Endodermal cell (in vitro differentiated cells): ENCODE results near the gene CTCFL. TPM values are rescaled to one million over a fixed set of nuclear protein-coding genes. Genes with fewer than 3 reads are reported as not detected.

ENCODE experiments used
- DNase-seq: peaks from one replicate; pipeline ENCODE4 v3.0.0-alpha.2; 2017
- H3K27ac ChIP-seq: 2 replicates; pipeline ENCODE4 v1.5.1; 2013; ENCODE audit warnings: mild to moderate bottlenecking, low read depth, low read length, moderate library complexity
- H3K27me3 ChIP-seq: 2 replicates; pipeline ENCODE4 v1.6.1; 2013; ENCODE audit warnings: mild to moderate bottlenecking, low read length, moderate library complexity; ENCODE audit not compliant: insufficient read depth, control insufficient read depth, poor library complexity, severe bottlenecking
- H3K36me3 ChIP-seq: 2 replicates; pipeline ENCODE4 v1.7.0; 2013; ENCODE audit warnings: mild to moderate bottlenecking, low read length, moderate library complexity; ENCODE audit not compliant: control insufficient read depth, insufficient read depth
- H3K4me1 ChIP-seq: one replicate; pipeline ENCODE4 v1.7.0; 2013; ENCODE audit warnings: low read length; ENCODE audit not compliant: control insufficient read depth, insufficient read depth
- H3K4me3 ChIP-seq: 2 replicates; pipeline ENCODE4 v1.5.1; 2013; ENCODE audit warnings: mild to moderate bottlenecking, low read length, moderate library complexity
- H3K9ac ChIP-seq: 2 replicates; pipeline ENCODE4 v1.6.1; 2013; ENCODE audit warnings: mild to moderate bottlenecking, low read length, moderate library complexity; ENCODE audit not compliant: poor library complexity, severe bottlenecking; ENCODE audit errors: extremely low read depth
- H3K9me3 ChIP-seq: 2 replicates; pipeline ENCODE4 v1.6.1; 2013; ENCODE audit warnings: mild to moderate bottlenecking, low read length, moderate library complexity; ENCODE audit not compliant: control insufficient read depth
- H3K27ac Mint-ChIP-seq: 2 replicates; pipeline ENCODE4 v1.8.0; 2020; ENCODE audit warnings: mixed read lengths
- H3K27me3 Mint-ChIP-seq: 2 replicates; pipeline ENCODE4 v1.8.0; 2021; ENCODE audit warnings: mild to moderate bottlenecking, mixed read lengths; ENCODE audit not compliant: insufficient read depth
- H3K36me3 Mint-ChIP-seq: 2 replicates; pipeline ENCODE4 v1.8.0; 2020; ENCODE audit warnings: low read depth, mixed read lengths
- H3K4me1 Mint-ChIP-seq: 2 replicates; pipeline ENCODE4 v1.8.0; 2020; ENCODE audit warnings: mixed read lengths
- H3K4me3 Mint-ChIP-seq: 2 replicates; pipeline ENCODE4 v1.8.0; 2020; ENCODE audit warnings: mild to moderate bottlenecking, moderate library complexity, mixed read lengths
- H3K9me3 Mint-ChIP-seq: 2 replicates; pipeline ENCODE4 v1.8.0; 2020; ENCODE audit warnings: mild to moderate bottlenecking, mixed read lengths
- WGBS, 2 experiments: methylation state at CpG; one replicate each; pipeline versions ENCODE4 v1.1.5 to v1.1.7; 2013; ENCODE audit warnings: missing lambda C conversion rate in 2 of 2, mixed read lengths in 1 of 2; ENCODE audit not compliant: insufficient coverage in 1 of 2, insufficient read length in 1 of 2; 5-methylcytosine and 5-hydroxymethylcytosine counted together
- total RNA-seq, 2 donors: library from RNA; stranded (reverse); fragmentation: NEBNext Ultra II Directional in 1 of 2; extraction: Animal tissue kit (Norgen Biotek cat#: 25700) in 1 of 2; gene quantifications; 2 replicates in 1 of 2; 3 replicates in 1 of 2; pipeline ENCODE4 v1.2.1, GENCODE V29; 2021
- TF ChIP-seq, protein P1 (sequence below): fragments of 200-600 bp; sonication (generic); conservative IDR thresholded peaks from 2 replicates; pipeline ENCODE4 v1.5.0; 2021; ENCODE audit warnings: antibody characterized with exemption, mild to moderate bottlenecking

CTCFL gene
- total RNA-seq, 2 donors from 2014 or later, result 0.33 to 1.4 TPM

DNA sequence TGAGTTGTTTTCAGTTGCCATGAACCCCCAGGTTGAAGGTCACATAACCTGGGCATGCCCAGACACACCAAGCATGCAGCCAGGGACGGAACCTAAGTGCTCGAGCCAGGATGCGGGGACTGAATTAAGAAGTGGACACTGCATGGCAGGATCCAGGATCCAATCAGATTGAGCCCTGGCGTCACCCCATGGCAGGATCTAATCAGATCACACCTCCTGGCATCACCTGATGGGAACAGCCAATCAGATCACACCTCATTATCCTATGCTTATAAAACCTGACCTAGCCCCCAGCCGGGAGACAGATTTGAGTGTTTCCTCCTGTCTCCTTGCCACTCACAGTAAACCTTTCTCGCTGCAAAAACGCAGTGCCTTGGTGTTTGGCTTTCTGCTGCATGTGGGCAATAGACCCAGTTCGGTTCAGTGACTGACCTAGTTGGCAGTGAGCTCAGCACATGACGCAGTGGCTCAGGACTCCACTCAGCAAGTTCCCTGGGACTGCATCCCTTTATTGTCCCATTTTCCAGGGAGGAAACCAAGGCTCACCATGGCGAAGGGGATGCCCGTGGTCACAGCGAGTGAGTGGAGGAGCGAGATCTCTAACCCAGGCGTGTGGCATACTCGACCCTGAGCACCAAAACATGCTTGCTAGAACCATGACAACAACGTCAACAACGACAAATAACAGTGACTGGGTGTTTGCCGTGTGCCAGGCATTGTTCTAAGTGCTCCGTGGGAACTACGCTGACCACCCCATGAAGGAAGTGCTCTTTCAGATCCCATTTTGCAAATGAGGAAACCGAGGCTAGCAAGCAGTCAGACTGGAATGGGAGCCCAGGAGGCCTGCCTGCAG lies 67.5 kb downstream of the CTCFL start:
- Histone ChIP-seq H3K27ac (no peak overlapping the region), H3K4me3 (no peak overlapping the region), H3K36me3 (no peaks in the 10 kb centered on the region), H3K27me3 (no peaks in the 10 kb centered on the region), H3K4me1 (no peaks in the 10 kb centered on the region), H3K9ac (no peak overlapping the region), H3K9me3 (peaks cover 4% of the 10 kb centered on the region)
- H3K27ac Mint-ChIP-seq, result no peak overlapping the region
- no peak overlapping the region for H3K4me3 Mint-ChIP-seq
- TF ChIP-seq, protein P1, sequence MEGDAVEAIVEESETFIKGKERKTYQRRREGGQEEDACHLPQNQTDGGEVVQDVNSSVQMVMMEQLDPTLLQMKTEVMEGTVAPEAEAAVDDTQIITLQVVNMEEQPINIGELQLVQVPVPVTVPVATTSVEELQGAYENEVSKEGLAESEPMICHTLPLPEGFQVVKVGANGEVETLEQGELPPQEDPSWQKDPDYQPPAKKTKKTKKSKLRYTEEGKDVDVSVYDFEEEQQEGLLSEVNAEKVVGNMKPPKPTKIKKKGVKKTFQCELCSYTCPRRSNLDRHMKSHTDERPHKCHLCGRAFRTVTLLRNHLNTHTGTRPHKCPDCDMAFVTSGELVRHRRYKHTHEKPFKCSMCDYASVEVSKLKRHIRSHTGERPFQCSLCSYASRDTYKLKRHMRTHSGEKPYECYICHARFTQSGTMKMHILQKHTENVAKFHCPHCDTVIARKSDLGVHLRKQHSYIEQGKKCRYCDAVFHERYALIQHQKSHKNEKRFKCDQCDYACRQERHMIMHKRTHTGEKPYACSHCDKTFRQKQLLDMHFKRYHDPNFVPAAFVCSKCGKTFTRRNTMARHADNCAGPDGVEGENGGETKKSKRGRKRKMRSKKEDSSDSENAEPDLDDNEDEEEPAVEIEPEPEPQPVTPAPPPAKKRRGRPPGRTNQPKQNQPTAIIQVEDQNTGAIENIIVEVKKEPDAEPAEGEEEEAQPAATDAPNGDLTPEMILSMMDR, result no peak
- H3K4me1 Mint-ChIP-seq, result peaks cover 12% of the 10 kb centered on the region
- no peaks in the 10 kb centered on the region for H3K36me3 Mint-ChIP-seq
- DNase-seq, result no peak
- H3K27me3 Mint-ChIP-seq, result no peaks in the 10 kb centered on the region
- WGBS, 2 experiments, result 94% methylated on average over 20 to 21 of the region's 21 CpGs
- H3K9me3 Mint-ChIP-seq, result peaks cover 2% of the 10 kb centered on the region

DNA sequence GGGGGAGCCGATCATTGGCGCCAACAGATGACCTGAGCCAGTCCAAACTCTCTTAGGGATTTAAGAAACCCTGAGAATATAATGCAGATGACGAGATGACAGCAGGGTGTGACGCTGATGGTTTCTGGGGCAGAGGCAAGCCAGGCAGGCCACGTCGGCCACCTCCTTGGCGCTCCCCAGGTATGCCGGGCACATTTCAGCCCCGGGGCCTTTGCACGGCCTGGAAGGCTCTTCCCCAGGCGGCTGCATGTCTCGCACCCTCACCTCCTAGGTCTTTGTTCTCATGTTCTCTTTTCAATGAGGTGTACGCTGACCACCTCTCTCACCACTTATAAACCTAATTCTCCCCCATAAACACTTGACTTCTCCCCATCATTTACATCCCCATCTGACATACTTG lies 68.8 kb downstream of the CTCFL start:
- H3K9ac ChIP-seq, result no peak overlapping the region
- H3K4me1 ChIP-seq, result no peaks in the 10 kb centered on the region
- H3K36me3 Mint-ChIP-seq, result no peaks in the 10 kb centered on the region
- no peak overlapping the region for H3K4me3 Mint-ChIP-seq
- H3K9me3 ChIP-seq, result peaks cover 4% of the 10 kb centered on the region
- H3K9me3 Mint-ChIP-seq, result peaks cover 2% of the 10 kb centered on the region
- H3K27me3 ChIP-seq, result no peaks in the 10 kb centered on the region
- DNase-seq, result no peak
- H3K36me3 ChIP-seq, result no peaks in the 10 kb centered on the region
- no peaks in the 10 kb centered on the region for H3K27me3 Mint-ChIP-seq
- no peak overlapping the region for H3K4me3 ChIP-seq
- H3K27ac ChIP-seq, result no peak overlapping the region
- WGBS, 2 experiments, result 94 to 97% methylated on average over 12 to 13 of the region's 13 CpGs
- TF ChIP-seq, protein P1, result no peak
- no peak overlapping the region for H3K27ac Mint-ChIP-seq
- H3K4me1 Mint-ChIP-seq, result peaks cover 12% of the 10 kb centered on the region

DNA sequence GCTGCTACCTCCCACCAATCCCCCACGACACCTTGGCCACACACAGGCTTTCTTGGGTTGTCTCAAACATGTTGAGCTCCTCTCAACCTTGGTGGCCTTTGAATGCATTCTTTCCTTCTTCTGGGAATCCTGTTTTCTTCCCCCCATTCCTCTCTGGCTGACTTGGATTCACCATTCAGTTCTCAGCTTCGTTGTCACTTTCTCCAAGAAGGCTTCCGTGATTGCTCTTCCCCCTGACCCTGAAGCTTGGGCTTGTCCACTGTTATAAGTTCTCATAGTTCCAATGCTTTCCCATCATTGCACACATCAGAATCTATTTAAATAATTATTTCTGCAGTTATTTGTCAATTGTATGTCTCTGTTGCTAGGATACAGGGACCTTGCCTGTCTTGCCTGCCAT lies 69.6 kb downstream of the CTCFL start:
- Mint-ChIP-seq H3K4me1 (peaks cover 12% of the 10 kb centered on the region), H3K9me3 (peaks cover 2% of the 10 kb centered on the region), H3K4me3 (no peak overlapping the region), H3K27ac (no peak overlapping the region), H3K27me3 (no peaks in the 10 kb centered on the region), H3K36me3 (no peaks in the 10 kb centered on the region)
- no peak for DNase-seq
- H3K27ac ChIP-seq, result no peak overlapping the region
- H3K9me3 ChIP-seq, result peaks cover 4% of the 10 kb centered on the region
- H3K4me3 ChIP-seq, result no peak overlapping the region
- H3K4me1 ChIP-seq, result no peaks in the 10 kb centered on the region
- 73 to 81% methylated on average over 2 to 3 of the region's 3 CpGs for WGBS, 2 experiments
- no peaks in the 10 kb centered on the region for H3K36me3 ChIP-seq
- TF ChIP-seq, protein P1, result no peak
- H3K9ac ChIP-seq, result no peak overlapping the region
- H3K27me3 ChIP-seq, result no peaks in the 10 kb centered on the region
